IPS DF 4.7 (cell line): Measurements from ENCODE around the gene MX1.
"Not testable (repeated sequence)": the region's sequence is repeated elsewhere in the genome, so short reads cannot be mapped to it uniquely, and the experiment has no call there.

Experiments
- DNase-seq: peaks from one replicate; pipeline ENCODE4 v3.0.0-alpha.2; 2013; ENCODE audit warnings: low spot score; ENCODE audit errors: extremely low read depth

MX1 gene

GRCh38 chr21:41407541-41408460, 18.2 kb upstream of the MX1 start:
- no peak for DNase-seq

- no peak for DNase-seq
These were observed 15.7 kb upstream of the MX1 start for GRCh38 chr21:41410361-41410760.

DNA sequence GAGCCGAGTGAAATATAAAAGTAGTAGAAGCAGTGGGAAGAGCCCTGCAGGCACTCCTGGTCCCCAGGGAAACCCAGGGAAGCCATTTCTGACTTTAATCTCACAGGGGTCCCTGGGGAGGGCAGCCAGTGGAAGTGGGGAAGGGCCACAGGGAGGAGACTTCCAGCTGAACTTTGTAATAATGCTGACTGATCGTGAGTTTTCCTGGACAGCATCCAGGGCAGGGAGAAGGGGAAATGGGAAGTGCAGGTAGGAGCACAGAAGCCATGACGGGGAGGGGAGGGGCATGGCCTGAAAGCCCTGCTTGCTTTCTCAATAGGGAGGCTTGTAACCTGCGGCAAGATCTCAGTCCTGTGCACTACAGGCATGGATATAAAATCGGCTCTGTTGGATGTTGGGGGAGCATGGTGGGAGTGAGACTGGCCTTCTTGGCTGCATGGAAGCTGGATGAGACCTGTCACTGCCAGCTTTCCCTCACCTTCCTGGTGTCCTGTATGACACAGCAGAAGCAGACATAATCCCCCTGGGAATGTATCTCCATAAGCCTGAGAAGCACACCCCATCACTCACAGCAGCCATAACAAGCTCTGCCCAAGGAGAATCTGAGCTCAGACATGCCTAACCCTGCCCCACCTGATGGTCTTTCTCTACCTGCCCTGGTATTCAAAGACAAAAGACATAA, 15.1 kb upstream of the MX1 start:
- no peak for DNase-seq

- DNase-seq, result no peak
These were observed 14.5 kb upstream of the MX1 start for GRCh38 chr21:41411449-41412089.

DNA sequence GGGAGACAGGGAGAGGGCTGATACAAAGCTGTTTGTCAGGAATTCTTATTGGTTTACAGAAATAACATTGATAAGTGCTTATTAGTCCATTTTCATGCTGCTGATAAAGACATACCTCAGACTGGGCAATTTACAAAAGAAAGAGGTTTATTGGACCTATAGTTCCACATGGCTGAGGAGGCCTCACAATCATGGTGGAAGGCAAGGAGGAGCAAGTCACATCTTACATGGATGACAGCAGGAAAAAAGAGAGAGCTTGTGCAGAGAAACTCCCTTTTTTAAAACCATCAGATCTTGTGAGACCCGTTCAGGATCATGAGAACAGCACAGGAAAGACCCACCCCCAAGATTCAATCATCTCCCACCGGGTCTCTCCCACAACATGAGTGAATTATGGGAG, 8.5 kb upstream of the MX1 start:
- not testable (repeated sequence) for DNase-seq

DNA sequence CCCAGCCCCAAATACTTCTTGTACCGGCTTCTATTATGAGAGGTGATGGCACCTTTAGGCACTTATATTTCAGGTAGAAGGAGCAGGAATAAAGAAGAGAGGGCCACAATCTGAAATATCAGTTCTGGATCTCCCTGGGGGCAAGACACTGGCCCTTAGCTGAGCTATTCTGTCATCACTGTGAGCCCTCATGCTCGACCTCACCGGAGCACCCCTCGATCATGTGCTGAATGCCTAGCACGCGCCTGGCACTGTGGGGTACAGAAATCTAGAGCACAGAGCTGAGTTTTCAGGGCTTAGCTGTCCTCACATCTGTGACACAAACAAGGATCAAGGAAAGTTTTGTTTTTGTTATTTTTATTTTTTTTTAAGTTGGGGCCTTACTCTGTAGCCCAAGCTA, 7.6 kb upstream of the MX1 start:
- no peak for DNase-seq

DNA sequence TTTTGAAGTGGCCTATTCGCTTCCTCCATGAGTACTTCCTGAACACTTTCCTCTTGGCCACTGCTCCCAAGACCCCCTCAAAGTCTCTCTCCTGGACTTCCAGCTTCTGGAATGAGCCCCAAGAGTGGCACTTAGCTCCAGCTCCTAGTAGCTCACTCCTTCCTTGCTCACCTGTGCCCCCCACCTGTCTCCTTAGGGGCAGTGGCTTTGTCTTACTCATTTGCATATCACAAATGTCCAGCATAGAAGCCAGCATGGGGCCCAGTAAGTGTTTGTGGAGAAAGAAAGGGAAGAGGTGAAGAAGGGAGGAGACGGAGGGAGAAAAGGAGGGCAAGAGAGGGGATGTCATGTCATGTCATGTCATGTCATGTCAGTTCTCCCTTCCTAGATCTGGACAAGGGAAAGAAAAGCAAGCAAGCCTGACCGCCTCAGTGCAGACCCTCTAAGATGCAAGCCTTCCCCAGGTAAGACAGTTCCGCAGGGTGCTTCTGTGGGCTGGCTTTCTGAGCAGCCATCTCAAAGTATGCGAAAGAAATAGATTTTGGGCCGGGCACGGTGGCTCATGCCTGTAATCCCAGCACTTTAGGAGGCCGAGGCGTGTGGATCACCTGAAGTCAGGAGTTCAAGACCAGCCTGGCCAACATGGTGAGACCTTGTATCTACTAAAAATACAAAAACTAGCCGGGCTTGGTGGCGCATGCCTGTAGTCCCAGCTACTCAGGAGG, 6.9 kb upstream of the MX1 start:
- no peak for DNase-seq

GRCh38 chr21:41419921-41420862, 5.8 kb upstream of the MX1 start:
- DNase-seq, result no peak

- DNase-seq, result not testable (repeated sequence)
These were observed 5.0 kb upstream of the MX1 start for GRCh38 chr21:41420998-41421397.

GRCh38 chr21:41422546-41423304, 3.3 kb upstream of the MX1 start:
- no peak for DNase-seq

- DNase-seq, result not testable (repeated sequence)
These were observed 2.8 kb upstream of the MX1 start for GRCh38 chr21:41423305-41423636.

GRCh38 chr21:41425588-41425953, 468 bp upstream of the MX1 start:
- no peak for DNase-seq

- DNase-seq, result no peak
These were observed 801 bp downstream of the MX1 start for GRCh38 chr21:41426676-41427404.

DNA sequence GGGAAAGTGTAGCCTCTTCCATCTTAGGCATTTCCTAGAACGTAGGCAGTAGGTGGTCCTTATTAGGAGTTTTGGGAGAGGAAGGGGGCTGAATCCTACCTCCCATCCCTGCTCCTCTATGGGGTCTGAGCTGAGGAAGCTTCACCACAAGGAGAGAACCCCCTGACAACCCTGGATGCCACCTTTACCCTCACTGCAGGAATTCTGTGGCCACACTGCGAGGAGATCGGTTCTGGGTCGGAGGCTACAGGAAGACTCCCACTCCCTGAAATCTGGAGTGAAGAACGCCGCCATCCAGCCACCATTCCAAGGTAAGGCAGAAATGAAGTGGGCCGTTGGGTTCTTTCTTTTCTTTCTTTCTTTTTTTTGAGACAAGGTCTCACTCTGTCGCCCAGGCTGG, 1.5 kb downstream of the MX1 start:
- DNase-seq, result no peak

GRCh38 chr21:41428311-41428710, 2.3 kb downstream of the MX1 start:
- no peak for DNase-seq

DNA sequence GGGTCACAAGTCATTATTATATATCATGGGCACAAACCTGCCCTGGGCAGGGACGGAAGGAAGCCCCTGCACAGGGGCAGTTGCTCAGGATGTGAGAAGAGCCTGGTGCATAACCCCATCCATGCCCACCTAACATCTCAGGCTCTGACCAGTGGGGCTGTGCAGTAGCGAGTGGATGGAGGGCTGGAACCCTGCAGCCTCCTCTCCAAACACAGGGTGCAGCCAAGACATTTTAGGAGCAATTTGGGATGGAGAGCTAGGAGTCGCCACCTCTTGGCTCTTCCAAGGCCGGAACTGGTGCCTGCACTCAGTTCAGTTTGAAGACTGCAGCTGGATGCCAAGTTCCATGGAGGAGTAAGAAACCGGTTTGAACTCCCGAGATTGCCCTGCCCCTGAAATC, 2.8 kb downstream of the MX1 start:
- no peak for DNase-seq

DNA sequence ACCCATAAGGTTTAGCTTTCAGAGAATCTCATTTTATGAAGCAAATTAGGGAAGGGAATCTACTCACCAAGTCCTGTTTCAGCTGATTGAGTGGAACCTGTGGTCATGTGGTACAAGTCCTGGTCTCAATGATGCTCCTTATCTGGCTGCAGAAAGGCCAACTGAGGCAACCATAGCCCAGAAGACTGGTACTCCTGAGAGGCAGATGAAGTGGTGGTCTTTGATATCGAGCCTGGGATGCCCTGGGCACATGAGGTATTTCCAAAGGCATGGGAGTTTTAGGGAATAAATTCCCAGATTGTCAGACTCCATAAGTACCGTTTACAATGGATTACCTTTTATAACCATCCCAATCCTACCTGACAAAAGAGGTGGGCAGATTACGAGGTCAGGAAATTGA, 3.3 kb downstream of the MX1 start:
- DNase-seq, result no peak

DNA sequence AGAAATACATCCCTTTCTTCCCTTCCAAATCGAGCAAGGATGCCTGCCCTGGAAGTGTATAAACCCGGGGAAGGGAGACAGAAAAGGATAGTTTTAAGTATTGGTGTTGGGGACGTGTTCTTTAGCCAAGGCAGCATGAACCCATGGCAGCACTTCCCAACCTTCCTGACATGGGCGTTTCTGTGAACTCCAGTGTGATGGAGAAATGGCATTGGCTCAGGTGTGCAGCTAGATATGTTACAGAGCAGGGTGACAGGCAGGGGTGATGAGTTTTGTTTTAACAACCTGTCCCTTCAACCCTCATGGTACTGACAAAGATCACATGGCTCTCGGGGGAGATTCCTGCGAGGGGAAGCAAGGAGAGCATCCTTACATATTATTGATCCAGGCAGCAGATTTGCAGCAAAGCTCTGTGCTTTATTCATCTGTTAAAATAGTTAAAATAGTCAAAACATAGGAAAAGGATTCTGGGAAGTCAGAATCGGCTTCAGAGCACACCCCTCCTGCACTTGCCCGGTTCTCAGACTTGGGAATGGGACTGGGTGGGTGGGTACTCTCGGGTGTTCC, 4.0 kb downstream of the MX1 start:
- no peak for DNase-seq
